GM12878 (cell line): ENCODE results near the gene SLC25A33. TPM values are rescaled to one million over a fixed set of nuclear protein-coding genes. Genes with fewer than 3 reads are reported as not detected.
"Not testable (repeated sequence)": the region's sequence is repeated elsewhere in the genome, so short reads cannot be mapped to it uniquely, and the experiment has no call there.

Experiments used
- ATAC-seq: fragments of 200-7000 bp; cut with Tn5 transposase; 3 replicates; pipeline ENCODE4 v1.9.1; 2020; ENCODE audit warnings: mild to moderate bottlenecking, moderate library complexity
- BruUV-seq: library from RNA; stranded (reverse); fragments of 400-500 nt; replicated peaks from 2 replicates; lab custom pipeline; 2021; lab: Mats Ljungman, UMichigan
- CTCF ChIA-PET: fragments of 300-600 bp; sonication (Branson Sonifier 250); formaldehyde crosslinking; extraction: SDS; loops from one replicate; lab custom pipeline; 2021; ENCODE audit warnings: inconsistent platforms; lab: Yijun Ruan, JAX
- POLR2A ChIA-PET: fragments of 350-600 bp; formaldehyde crosslinking; extraction: SDS; loops from one replicate; lab custom pipeline; 2021; ENCODE audit warnings: inconsistent platforms; lab: Charles Lee
- RAD21 ChIA-PET: fragments of 300-600 bp; sonication (Branson Sonifier 250); formaldehyde crosslinking; loops from one replicate; lab custom pipeline; 2023; ENCODE audit warnings: antibody characterized with exemption; ENCODE audit not compliant: unreplicated experiment; lab: Charles Lee
- SMC1A ChIA-PET: fragments of 300-600 bp; sonication (Branson Sonifier 250); formaldehyde crosslinking; loops from one replicate; lab custom pipeline; 2023; ENCODE audit not compliant: unreplicated experiment, uncharacterized antibody; lab: Charles Lee
- DNase-seq: peaks from one replicate; pipeline ENCODE4 v3.0.0-alpha.2; 2011; ENCODE audit warnings: low read depth, low spot score
- FAIRE-seq: peaks from 3 replicates; lab custom pipeline; 2011; peaks lifted over from hg19 to GRCh38; lab: Jason Lieb, UNC
- H2AFZ ChIP-seq: 2 replicates; pipeline ENCODE4 v1.6.0; 2011; ENCODE audit warnings: low read depth, low read length, control low read depth; ENCODE audit not compliant: control insufficient read depth
- H3K27ac ChIP-seq: 2 replicates; pipeline ENCODE4 v1.5.1; 2011; ENCODE audit warnings: control low read depth; ENCODE audit not compliant: control insufficient read depth, insufficient read depth
- H3K27me3 ChIP-seq, 2 experiments: replicated peaks in 1 of 2; 2 replicates each; pipeline versions ENCODE4 v1.6.0 to v1.6.1; 2011; ENCODE audit warnings: low read length in 1 of 2; ENCODE audit not compliant: control insufficient read depth in 2 of 2, insufficient read depth in 2 of 2
- H3K36me3 ChIP-seq, 2 experiments: 2 replicates each; pipeline ENCODE4 v1.5.1; 2011; ENCODE audit warnings: low read length in 1 of 2; ENCODE audit not compliant: control insufficient read depth in 2 of 2, insufficient read depth in 2 of 2
- H3K4me1 ChIP-seq: 2 replicates; pipeline ENCODE4 v1.6.1; 2011; ENCODE audit warnings: mild to moderate bottlenecking, low read length, moderate library complexity, mixed read lengths; ENCODE audit not compliant: control insufficient read depth, insufficient read depth
- H3K4me2 ChIP-seq: 2 replicates; pipeline ENCODE4 v1.6.0; 2011; ENCODE audit warnings: control low read depth; ENCODE audit not compliant: control insufficient read depth, insufficient read depth
- H3K4me3 ChIP-seq: fragments of 200-600 bp; sonication (generic); 2 replicates; pipeline ENCODE4 v1.5.1; 2016
- H3K79me2 ChIP-seq: 2 replicates; pipeline ENCODE4 v1.6.0; 2011; ENCODE audit warnings: low read length; ENCODE audit not compliant: control insufficient read depth, insufficient read depth
- H3K9ac ChIP-seq: 2 replicates; pipeline ENCODE4 v1.8.0; 2011; ENCODE audit warnings: low read length, control low read depth, mixed read lengths; ENCODE audit not compliant: control insufficient read depth, insufficient read depth
- H3K9me3 ChIP-seq: replicated peaks from 3 replicates; pipeline ENCODE4 v1.5.1; 2011; ENCODE audit warnings: mild to moderate bottlenecking, low read length; ENCODE audit not compliant: control insufficient read depth, insufficient read depth
- H4K20me1 ChIP-seq: 2 replicates; pipeline ENCODE4 v1.6.0; 2011; ENCODE audit not compliant: control insufficient read depth, insufficient read depth
- KAT2A ChIP-seq: conservative IDR thresholded peaks from 2 replicates; pipeline ENCODE4 v1.6.1; 2011; ENCODE audit warnings: low read depth, low read length; ENCODE audit not compliant: control insufficient read depth
- POLR2AphosphoS2 ChIP-seq: IDR thresholded peaks from 2 replicates; pipeline ENCODE4 v1.6.1; 2011; ENCODE audit warnings: low read depth, mild to moderate bottlenecking, low read length, improper control_type of control experiment, moderate library complexity
- RFX5 ChIP-seq: IDR thresholded peaks from 2 replicates; pipeline ENCODE4 v1.6.1; 2011; ENCODE audit warnings: low read depth, low read length, improper control_type of control experiment
- SP1 ChIP-seq: IDR thresholded peaks from one replicate; pipeline ENCODE4 v1.6.1; 2011; ENCODE audit warnings: low read depth, low read length
- STAT1 ChIP-seq: fragments of 450-650 bp; conservative IDR thresholded peaks from 2 replicates; pipeline ENCODE4 v1.6.1; 2014; ENCODE audit warnings: antibody characterized with exemption, mild to moderate bottlenecking
- ZNF274 ChIP-seq: IDR thresholded peaks from one replicate; pipeline ENCODE4 v1.8.0; 2011; ENCODE audit not compliant: insufficient read length, insufficient read depth
- ZNF622 ChIP-seq: fragments of 450-650 bp; IDR thresholded peaks from 2 replicates; pipeline ENCODE4 v1.6.1; 2017; ENCODE audit warnings: mild to moderate bottlenecking, inconsistent platforms
- WGBS: methylation state at CpG from one replicate; pipeline ENCODE4 v1.1.6; 2016; ENCODE audit warnings: low lambda C conversion rate; ENCODE audit not compliant: insufficient replicate concordance, insufficient coverage; ENCODE audit errors: missing lambda C conversion rate; 5-methylcytosine and 5-hydroxymethylcytosine counted together
- in situ Hi-C: fragments of 300-500 bp; cut with MboI; formaldehyde crosslinking; loops from 9 replicates; pipeline ENCODE4 v1.14.3; 2018; ENCODE audit warnings: mixed read lengths
- intact Hi-C: fragments of 100-400 bp; cut with micrococcal nuclease; formaldehyde crosslinking; loops from one replicate; pipeline ENCODE4 v1.14.2; 2022; ENCODE audit not compliant: unreplicated experiment
- polyA plus RNA-seq, 11 experiments: library from polyadenylated mRNA; depleted of rRNA in 4 of 11; unstranded in 6 of 11; stranded (reverse) in 5 of 11; fragments of >200 nt; fragmentation: Nextera tagmentation in 4 of 11; fragmentation: Illumina TruSeq in 1 of 11; extraction: Ambion mirVana in 4 of 11; extraction: Trizol in 1 of 11; gene quantifications; 1 replicate in 1 of 11; 2 replicates in 10 of 11; pipeline versions ENCODE4 v1.2.1 to v1.2.3, GENCODE V29; 2011 to 2016; ENCODE audit warnings: inconsistent platforms in 2 of 11, missing spikeins in 2 of 11, low read depth in 1 of 11
- total RNA-seq, 4 experiments: library from RNA; depleted of rRNA in 3 of 4; stranded (reverse); fragments of >200 nt in 3 of 4; fragmentation: Illumina TruSeq in 1 of 4; extraction: Trizol in 1 of 4; gene quantifications; 2 replicates each; pipeline versions ENCODE4 v1.2.1 to v1.2.3, GENCODE V29; 2013 to 2021
- TF ChIP-seq, protein P1 (sequence below): fragments of 450-650 bp; IDR thresholded peaks from 2 replicates; pipeline ENCODE4 v1.6.1; 2018; ENCODE audit warnings: borderline replicate concordance, mild to moderate bottlenecking; ENCODE audit not compliant: partially characterized antibody

Gene SLC25A33
- total and polyA plus RNA-seq, 10 of the 15 experiments (the other 5 are each of a cell fraction or from before 2014, with no cell fraction given): 1.7 to 11.2 (median 8.4) TPM

DNA sequence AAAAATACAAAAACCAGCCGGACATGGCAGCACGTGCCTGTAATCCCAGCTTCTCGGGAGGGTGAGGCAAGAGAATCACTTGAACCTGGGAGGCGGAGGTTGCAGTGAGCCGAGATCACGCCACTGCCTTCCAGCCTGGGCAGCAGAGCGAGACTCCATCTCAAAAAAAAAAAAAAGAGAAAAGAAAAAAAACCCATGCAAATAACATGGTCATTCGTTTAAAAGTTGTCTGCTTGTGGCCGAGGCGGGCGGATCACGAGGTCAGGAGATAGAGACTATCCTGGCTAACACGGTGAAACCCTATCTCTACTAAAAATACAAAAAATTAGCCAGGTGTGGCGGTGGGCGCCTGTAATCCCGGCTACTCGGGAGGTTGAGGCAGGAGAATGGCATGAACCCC lies 20.8 kb downstream of the SLC25A33 start:
- peaks cover 8 to 11% of the 10 kb centered on the region in 2 experiments for H3K36me3 ChIP-seq
- H4K20me1 ChIP-seq, H3K27ac ChIP-seq, H3K4me3 ChIP-seq, H3K27me3 ChIP-seq, ATAC-seq, DNase-seq, H3K4me1 ChIP-seq, H3K4me2 ChIP-seq, H2AFZ ChIP-seq, CTCF ChIA-PET, RAD21 ChIA-PET, BruUV-seq, H3K9me3 ChIP-seq, H3K9ac ChIP-seq, in situ Hi-C loops, H3K79me2 ChIP-seq, FAIRE-seq, intact Hi-C loops: not testable (repeated sequence)
- WGBS: 2% methylated on average over 16 of the region's 17 CpGs
- POLR2A ChIA-PET: interaction anchor here (0.7 kb wide), 1 partner anchor 396 kb away, joined by 4 read pairs; no protein-coding TSS in a partner anchor
- SMC1A ChIA-PET: interaction anchor here (0.9 kb wide), 1 partner anchor 20 kb away, joined by 3 read pairs; no protein-coding TSS in a partner anchor

DNA sequence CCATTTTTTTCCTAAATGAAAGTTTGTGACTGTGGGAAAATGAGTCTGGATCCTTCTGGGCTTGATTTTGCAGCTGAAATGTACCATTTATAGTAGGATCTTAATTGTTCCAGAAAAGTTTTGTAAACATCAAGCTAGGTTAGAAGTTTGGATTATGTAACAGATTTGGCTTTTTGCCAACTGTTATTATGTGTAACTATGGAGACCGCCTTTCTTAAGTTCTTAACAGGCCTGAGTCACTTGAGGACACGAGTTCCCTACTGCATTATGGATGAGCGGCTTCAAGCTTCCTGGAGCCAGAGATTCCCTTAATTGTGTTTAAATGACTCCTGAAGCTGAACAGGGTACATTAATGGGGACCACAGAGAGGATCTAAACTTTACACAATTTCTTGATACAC lies 22.2 kb downstream of the SLC25A33 start:
- intact Hi-C loops: no loop called here
- Histone ChIP-seq H3K4me3 (no peak overlapping the region), H3K9me3 (no peaks in the 10 kb centered on the region), H3K27ac (no peak overlapping the region), H3K36me3 (peaks cover under 1 to 8% of the 10 kb centered on the region in 2 experiments), H3K9ac (no peak overlapping the region), H3K4me1 (no peaks in the 10 kb centered on the region), H4K20me1 (no peaks in the 10 kb centered on the region), H3K27me3 (no peaks in the 10 kb centered on the region), H2AFZ (no peak overlapping the region), H3K4me2 (no peak overlapping the region), H3K79me2 (no peaks in the 10 kb centered on the region; the same call in 1 of the 2 replicates)
- TF ChIP-seq KAT2A: no peak
- TF ChIP-seq POLR2AphosphoS2: no peak
- no peak for TF ChIP-seq RFX5
- TF ChIP-seq, protein P1, sequence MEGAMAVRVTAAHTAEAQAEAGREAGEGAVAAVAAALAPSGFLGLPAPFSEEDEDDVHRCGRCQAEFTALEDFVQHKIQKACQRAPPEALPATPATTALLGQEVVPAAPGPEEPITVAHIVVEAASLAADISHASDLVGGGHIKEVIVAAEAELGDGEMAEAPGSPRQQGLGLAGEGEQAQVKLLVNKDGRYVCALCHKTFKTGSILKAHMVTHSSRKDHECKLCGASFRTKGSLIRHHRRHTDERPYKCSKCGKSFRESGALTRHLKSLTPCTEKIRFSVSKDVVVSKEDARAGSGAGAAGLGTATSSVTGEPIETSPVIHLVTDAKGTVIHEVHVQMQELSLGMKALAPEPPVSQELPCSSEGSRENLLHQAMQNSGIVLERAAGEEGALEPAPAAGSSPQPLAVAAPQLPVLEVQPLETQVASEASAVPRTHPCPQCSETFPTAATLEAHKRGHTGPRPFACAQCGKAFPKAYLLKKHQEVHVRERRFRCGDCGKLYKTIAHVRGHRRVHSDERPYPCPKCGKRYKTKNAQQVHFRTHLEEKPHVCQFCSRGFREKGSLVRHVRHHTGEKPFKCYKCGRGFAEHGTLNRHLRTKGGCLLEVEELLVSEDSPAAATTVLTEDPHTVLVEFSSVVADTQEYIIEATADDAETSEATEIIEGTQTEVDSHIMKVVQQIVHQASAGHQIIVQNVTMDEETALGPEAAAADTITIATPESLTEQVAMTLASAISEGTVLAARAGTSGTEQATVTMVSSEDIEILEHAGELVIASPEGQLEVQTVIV: no peak
- TF ChIP-seq ZNF274: no peak
- TF ChIP-seq ZNF622: no peak
- TF ChIP-seq STAT1: no peak
- TF ChIP-seq SP1: no peak
- CTCF ChIA-PET: interaction anchor here (3.1 kb wide), 1 partner anchor 12 kb away, joined by 17 read pairs; no protein-coding TSS in a partner anchor
- in situ Hi-C loops: no loop called here
- POLR2A ChIA-PET: interaction anchor here (0.6 kb wide), 1 partner anchor 204 kb away, joined by 3 read pairs; no protein-coding TSS in a partner anchor
- DNase-seq: no peak
- no TSS peak for BruUV-seq
- no peak for ATAC-seq
- RAD21 ChIA-PET: no interaction called here
- WGBS: 93% methylated on average over 3 of the region's 3 CpGs
- no peak for FAIRE-seq
- SMC1A ChIA-PET: interaction anchor here (0.6 kb wide), 1 partner anchor 18 kb away, joined by 3 read pairs; no protein-coding TSS in a partner anchor
